Fibroblast of upper back skin (primary cell): ENCODE data around the gene ZNF555.
"Not testable (repeated sequence)": the region's sequence is repeated elsewhere in the genome, so short reads cannot be mapped to it uniquely, and the experiment has no call there.

Source experiments
- DNase-seq: peaks from one replicate; pipeline ENCODE4 v3.0.0-alpha.2; 2013

Gene ZNF555

DNA sequence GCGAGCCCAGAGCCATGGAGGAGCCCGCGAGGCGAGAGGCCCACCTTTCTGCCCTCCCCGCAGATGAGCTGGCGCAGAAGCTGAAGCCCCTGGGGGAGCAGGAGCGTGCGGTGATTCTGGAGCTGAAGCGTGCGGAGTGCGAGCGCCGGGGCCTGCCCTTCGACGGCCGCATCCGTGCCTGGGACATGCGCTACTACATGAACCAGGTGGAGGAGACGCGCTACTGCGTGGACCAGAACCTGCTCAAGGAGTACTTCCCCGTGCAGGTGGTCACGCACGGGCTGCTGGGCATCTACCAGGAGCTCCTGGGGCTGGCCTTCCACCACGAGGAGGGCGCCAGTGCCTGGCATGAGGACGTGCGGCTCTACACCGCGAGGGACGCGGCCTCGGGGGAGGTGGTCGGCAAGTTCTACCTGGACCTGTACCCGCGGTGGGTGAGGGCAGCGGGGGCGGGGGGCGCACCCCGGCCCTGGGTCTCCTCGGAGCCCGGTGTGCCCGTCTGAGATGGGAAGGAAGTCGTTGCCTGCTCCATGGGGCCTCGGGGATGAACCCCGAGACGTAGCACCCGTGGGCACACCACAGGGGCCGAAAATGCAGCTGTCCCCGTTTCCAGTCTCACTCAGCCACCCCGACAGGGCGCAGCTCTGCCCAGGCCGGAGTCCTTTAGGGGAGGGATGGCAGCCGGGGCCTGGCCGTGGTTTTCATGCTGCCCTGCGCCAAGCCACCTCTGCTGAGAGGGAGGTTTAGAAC, 33.7 kb upstream of the ZNF555 start:
- no peak for DNase-seq

DNA sequence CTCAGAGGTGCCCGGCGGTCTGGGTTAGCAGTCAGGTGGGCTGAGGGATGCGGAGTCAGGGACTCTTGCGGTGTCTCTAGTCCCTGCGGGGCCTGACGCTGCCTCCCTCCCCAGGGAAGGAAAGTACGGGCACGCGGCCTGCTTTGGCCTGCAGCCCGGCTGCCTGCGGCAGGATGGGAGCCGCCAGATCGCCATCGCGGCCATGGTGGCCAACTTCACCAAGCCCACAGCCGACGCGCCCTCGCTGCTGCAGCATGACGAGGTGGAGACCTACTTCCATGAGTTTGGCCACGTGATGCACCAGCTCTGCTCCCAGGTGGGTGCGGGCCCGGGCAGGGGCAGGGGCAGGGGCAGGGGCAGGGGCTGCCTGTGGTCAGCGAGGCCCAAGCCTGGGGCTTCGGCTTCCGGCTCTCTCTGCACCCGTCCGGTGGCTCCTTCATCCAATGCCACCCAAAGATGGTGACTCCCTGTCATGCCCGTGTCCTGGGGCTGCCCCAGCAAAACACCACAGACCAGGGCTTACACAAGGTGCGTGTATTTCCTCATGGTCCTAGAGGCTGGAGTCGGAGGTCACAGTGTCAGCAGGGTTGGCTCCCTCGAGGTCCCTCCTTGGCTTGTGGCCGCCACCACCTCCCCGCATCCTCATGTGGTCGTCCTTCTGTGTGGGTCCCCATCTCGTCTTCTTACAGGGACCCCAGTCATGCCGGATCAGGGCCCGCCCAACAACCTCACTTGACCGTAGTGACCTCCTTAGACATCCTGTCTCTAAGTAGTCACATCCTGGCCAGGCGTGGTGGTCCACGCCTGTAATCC, 32.9 kb upstream of the ZNF555 start:
- no peak for DNase-seq

DNA sequence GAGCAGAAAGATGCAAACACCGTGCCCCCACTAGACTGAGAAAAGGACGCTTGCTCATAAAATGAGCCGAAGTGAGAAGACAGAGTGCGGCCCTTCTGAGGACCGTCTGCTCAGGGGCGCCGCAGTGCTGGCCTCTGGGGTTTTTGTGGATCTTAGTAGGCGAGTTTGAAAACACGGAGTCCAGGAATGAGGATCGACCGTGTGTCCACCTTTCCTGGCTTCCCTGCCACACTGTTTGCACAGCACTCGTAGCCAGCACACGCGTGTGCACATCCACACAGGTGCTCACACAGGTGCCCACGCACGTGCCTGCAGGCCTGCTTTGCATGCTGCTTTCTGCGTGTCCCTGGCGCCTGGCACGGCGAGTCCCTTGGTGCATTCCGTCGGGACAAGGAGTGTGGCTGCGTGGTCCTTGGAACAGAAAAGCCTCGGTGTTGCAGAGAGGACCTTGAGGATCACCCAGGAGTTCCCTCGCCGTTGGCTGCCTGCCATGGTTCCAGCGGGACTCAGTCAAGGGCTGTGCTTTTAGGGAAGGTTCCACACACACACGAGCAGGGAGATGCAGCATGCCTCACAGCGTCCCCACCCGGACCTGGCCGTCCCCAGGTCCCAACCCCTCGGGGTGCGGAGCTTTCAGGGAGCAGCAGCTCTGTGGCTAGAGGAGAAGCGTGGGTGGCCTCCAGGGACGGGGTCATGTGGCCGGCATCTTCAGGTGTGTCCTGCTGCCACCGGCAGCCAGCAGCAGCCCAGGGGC, 31.7 kb upstream of the ZNF555 start:
- DNase-seq: no peak

DNA sequence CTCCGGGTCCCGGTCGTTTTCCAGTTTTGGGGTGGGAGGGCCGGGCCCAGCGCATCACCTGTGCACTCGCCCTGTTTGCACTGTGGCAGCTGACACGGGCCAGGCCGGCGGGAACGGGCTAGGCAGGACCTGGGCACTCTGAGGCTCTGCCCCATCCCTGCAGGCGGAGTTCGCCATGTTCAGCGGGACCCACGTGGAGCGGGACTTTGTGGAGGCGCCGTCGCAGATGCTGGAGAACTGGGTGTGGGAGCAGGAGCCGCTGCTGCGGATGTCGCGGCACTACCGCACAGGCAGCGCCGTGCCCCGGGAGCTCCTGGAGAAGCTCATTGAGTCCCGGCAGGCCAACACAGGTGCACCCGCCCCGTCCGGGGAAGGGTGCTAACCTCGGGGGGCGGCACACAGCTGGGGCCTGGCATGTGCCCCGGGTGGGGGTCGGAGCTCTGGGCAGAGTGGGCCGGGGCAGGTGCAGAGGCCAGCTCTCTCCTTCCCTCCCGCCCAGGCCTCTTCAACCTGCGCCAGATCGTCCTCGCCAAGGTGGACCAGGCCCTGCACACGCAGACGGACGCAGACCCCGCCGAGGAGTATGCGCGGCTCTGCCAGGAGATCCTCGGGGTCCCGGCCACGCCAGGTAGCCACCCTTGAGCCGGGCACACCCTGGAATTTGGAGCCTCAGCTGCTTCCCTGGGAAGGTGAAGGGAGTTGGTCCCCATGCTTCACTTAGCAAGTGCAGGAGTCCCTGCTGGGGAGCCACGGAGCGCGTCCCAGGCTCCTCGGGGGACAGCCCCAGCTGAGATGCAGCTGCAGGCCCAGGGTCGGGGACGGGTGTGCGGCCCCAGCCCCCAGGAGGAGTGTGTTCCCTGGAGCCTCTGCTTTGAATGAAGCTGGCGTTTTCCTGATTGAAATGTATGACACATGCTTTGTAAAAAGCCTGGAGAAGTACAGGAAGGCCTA, 30.9 kb upstream of the ZNF555 start:
- DNase-seq: no peak

DNA sequence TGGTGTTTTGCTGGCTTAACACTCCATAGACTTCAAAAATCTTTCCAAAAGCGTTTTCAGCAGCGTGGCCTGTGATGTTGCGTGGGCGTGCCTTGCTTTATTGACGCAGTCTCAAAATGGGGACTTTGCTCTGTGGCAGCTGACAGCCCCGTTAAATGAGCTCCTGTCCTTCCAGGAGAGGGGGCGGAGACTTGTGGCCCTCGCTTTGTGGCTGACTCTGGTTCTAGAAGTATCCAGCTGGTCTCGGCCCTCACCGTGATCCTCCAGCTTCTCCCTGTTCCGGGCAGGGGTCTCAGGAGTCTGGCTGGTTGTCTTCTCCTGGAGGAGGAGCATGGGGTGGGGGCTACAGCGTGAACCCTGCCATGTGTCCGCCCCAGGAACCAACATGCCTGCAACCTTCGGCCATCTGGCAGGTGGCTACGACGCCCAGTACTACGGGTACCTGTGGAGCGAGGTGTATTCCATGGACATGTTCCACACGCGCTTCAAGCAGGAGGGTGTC, 30.0 kb upstream of the ZNF555 start:
- DNase-seq: no peak

DNA sequence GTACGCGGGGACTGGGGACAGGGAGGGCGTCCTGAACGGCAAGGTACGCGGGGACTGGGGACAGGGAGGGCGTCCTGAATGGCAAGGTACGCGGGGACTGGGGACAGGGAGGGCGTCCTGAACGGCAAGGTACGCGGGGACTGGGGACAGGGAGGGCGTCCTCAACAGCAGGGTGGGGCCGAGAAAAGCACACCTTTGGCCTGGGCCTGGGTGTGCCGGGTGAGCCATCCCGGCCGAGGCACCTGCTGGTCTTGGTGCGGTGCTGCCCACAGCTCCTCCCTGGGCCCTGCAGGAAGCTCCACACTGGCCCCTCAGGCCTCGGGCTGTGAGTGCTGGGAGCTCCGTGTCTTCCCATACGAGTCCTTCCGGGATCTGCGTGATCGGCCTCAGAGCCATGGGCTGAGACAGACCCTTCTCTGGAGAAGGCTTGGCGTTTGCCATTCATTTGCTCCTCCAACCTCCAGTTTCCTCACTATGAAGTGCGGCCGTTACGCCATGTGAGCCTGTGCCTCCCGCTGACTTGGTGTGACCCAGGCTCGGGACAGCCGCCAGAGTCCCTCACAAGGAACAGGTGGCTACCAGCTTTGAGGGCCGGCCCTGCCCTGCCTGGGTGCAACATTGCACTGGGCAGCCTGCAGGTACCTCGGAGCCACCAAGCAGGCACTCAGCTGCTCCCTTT, 29.4 kb upstream of the ZNF555 start:
- no peak for DNase-seq

DNA sequence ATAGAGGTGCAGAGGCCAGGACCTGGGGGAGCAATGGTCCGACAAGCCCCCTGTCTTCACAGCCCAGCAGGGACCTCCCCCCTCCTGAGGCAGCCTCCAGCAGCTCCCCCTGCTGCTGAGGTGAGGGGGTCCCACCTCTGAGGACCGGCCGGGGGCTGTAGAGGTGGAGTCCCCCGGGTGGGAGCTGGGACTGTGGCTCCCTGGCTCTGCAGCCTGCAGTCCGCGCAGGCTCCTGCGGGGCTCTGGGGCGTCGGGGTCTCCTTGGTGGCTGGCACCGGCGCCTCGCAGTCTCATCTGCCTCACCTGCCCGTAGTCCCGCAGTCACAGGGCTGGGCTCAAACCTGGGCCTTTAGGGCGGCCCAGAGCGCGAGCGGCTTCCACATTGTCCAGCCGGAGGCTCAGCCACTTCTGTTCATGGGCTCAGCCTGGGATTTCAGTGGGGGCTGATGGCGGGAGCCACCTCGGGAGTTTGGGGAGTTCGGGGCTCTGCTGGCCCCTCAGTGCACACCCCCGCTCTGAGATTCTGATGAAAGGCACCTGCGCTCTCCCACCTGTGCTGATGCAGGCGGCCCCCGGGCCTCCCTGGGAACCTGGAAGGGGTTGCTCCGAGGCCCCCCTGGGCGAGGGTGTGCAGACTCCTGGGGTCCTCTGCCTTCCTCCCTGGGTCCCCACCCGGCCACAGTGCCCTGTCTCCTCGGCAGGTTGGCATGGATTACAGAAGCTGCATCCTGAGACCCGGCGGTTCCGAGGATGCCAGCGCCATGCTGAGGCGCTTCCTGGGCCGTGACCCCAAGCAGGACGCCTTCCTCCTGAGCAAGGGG, 28.7 kb upstream of the ZNF555 start:
- no peak for DNase-seq

DNA sequence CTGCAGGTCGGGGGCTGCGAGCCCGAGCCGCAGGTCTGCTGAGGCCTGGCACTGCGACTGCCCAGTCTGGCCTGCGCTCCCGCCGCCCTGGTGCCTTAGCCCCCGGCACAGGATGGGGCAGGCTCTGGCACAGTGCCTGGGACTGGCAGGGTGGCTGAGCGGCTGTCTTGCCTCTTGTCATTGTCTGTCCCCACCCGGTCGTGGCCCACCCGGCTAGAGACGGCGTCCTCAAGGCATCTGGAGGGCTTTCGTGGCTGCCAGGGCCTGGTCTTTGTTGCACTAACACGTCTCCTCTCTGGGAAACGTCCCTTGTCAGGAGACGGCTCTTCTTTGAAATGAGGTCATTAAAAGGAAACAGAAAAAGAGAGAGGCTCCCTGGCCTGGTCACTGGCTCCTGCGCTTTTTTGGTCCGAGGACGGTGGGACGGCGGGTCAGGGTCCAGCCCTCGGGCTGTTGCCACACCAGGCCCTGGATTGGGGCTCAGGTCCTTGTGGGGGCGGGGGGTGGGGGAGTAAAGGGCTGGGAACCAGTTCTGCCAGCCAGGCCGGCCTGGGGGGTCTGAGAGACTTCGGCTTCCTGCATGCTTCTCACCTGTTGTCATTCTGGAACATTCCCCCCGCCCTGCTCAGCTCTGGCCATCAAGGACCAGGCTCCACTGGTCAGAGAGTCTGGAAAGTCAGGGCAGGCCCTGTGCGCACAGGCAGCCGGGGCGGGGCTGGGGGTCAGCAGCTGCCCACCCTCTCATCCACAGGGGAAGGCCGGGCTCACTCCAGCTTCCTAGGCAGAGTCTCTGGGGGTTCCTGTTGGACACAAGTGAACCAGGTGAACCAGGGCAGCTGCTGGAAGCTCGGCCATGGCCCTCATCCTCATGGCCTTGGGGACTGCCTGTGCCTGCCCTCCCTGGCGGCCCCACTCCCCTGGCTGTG, 27.8 kb upstream of the ZNF555 start:
- DNase-seq: no peak

DNA sequence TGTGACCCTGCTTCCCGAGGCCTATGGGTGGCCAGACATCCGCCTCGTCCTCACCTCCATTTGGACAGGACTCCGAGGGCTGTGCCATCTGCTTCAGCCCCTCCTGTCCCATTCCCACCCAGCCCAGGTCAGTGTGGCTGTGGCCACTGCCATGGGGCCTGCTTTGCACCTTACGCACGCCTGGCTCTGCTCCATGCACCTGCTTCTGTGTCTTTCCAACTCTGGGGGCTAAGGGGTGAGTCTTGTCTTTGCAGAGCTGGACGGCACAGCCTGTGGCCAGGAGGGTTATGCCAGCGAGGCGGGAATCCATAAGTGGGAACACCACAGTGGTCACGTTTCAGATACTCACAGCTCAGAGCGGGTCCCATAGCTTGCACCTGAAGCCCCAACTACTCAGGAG, 26.8 kb upstream of the ZNF555 start:
- DNase-seq: no peak

DNA sequence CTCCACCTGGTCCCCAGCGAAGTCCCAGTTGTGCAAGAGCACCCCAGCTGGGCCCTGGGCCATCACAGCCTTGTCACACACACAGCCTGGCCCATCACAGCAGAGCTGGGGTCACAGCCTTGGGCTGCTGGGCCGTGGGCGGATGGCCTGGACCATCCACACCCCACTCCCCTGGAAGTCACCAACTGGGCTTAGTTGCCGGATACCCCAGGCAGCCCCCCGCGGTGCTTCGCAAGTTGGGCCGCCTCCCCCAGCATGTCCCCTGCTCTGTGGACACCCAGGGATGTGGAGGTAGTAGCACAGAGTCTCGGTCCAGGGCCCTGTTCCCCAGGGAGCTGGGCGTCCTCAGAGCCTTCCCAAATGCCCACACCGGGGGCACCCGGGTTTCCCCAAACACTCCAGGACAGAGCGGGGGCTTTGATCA, 26.1 kb upstream of the ZNF555 start:
- no peak for DNase-seq

DNA sequence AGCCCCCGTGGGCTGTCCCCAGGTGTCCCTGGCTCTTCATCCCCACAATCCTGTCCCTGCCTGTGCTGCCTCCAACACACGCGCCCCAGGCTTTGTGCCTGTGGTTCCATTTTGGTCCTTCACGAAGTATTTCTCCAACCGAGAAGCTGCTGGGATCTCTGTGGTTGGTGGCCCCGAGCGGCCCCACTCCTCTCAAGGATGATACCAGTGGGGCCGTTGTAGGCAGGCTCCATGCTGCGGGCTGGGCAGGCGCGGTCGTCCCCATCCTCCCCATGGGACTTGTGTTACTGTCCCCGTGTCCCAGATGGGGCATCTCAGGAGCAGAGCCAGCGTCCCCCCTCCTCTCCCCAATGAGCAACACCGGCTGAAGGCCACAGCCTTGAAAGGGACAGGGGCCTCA, 25.4 kb upstream of the ZNF555 start:
- DNase-seq: no peak

DNA sequence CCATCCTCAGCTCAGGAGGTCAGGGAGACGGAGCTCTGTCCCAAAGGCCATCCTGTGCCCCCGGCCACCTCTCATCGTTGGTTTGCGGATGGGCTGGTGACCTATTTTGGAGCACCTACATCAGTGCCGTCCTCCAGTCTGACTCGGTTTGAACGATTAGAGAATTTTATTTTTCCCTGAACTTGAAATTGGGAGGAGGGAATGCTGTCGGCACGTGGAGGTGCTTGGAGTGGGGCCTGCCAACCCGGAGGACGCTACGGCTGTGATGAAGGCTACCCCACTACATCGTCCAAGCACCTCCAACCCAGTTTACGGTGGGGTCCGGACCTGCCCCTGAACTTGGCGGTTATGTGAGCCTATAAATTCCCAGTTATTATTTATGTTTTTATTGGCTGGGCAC, 24.6 kb upstream of the ZNF555 start:
- DNase-seq: no peak

DNA sequence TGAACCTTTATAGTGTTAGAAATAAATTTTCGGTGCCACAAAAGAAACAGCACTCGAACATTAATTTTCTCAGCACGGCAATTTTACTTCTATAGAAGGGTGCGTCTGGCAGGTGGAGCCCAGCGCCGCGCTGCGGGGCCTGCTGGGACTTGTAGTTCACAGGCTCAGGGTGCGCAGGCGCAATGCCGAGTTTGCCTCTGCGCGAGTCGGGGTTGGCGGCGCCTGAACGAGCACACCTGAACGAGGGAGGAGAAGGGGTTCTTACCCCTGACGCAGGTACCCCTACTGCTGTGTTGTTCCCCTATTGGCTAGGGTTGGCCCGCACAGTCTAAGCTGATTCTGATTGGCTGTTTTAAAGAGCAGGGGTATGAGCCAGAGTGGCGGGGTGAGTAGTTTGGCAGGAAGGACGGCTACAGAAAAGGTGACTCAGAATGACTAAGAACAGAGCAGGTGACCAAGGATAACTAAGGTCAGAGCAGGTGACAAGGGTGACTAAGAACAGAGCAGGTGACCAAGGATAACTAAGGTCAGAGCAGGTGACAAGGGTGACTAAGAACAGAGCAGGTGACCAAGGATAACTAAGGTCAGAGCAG, 23.9 kb upstream of the ZNF555 start:
- not testable (repeated sequence) for DNase-seq

DNA sequence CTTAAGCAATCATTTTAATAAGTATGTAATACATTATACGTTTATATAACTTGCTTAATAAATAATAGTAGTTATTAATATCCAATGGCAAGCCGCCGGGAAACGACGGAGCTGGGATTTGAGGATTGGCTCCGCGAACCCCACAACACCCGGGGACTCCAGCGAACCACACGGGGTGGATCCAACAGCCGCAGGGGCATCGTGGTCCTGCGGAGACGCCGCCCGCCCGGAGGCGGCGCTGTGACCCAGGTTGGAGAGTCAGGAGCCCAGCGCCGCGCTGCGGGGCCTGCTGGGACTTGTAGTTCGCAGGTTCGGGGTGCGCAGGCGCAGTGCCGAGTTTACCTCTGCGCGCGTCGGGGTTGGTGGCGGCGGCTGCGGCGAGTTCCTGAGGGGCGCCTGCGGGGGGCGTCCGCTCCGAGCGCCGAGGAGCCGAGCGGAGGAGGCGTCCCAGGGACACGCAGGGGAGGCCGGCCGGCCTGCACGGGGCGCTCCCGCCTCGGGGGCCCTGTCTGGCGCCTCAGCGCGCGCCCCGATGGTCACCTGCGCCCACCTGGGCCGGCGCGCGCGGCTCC, 21.6 kb upstream of the ZNF555 start, which contains the start of gene ZNF554:
ZNF554 (plus strand) TSS at position 329 of the 572 bp plus-strand sequence; CDS start at position 533, 204 bp downstream.
- DNase-seq: peak; percentile 95

DNA sequence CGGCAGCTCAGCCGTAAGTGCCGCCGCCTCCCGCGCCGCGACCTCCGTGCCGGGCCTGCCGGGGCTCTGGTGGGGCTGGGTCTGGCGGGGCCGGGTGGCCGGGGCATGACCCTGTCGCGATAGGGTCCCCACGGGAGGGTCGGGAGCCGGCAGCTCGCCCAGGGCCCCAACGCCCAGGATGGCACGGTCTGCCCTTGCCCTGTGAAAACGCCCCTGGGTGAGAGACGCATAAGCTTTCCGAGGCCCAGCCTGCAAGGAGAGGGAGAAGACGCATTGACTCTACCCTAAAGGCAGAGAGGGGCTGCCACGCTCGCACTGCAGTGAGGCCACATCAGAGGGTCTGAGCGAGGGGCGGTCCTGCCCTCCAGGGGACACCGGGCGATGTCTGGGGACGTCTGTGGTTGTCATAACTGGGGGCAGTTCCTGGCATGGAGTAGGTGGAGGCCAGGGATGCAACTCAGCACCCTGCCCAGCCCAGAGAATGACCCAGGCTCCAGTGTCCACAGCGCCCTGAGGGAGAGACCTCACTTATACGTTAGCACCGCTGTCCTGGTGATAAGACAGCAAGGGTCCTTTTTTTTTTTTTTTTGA, 21.1 kb upstream of the ZNF555 start:
- DNase-seq: no peak

DNA sequence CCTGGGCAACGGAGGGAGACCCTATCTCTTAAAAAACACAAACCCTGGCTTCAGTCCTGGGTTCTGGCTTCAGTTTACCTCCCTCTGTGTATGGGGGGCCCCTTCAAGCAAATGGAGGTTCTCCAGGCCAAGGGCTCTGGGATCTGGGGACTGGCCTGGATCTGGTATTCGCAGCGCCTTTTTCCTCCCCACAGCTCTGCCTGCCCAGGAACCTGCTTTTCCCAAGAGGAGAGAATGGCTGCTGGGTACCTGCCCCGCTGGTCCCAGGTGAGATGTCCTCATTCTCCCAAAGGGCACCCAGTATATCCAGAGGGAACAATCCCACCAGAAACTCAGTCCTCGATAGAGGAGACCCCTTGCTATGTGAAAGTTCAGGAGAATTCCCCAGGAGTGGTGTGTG, 18.4 kb upstream of the ZNF555 start:
- no peak for DNase-seq

DNA sequence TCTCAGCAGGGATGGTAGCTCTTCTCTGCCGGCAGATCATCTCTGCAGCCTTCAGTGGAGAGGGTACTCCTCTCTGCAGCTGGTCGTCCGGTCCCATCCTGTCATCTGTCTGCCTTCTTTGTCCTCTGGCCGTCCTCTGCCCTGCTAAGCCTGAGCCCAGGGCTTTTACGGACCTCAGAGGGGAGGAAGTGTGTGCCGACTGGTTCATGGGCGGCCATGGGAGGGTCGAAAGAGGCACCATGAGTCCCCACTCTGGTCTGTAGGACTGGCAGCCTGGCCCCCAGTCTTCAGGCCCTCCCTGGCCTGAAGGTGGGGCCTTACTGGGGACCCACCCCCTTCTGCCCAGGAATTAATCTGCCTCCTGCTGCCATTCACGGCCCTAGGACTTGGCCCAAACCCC, 17.6 kb upstream of the ZNF555 start:
- no peak for DNase-seq

DNA sequence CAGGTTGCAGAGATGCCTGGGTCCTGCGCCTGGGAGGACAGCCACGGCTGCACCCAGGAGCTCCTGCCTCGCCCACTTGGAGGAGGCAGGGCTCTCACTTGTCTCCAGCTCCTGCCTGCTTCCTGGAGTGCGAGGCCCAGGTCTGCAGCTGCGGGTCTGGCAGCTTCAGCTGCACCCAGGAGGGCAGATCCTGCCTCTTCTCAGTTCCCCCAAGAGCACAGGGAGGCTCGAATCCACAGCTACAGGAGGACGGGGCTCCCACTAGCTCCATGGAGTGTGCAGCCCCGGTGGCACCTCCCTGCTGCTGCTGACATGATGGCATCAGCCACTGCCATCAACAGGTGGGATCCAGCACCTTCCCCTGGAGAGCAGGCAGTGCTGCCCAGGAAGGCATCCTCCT, 17.1 kb upstream of the ZNF555 start:
- no peak for DNase-seq
